ENCODE data around the gene SREBF1.

The SREBF1 gene

GRCh38 chr17:17849147-17849820 lies 12.5 kb upstream of the SREBF1 start:
- Histone ChIP-seq H3K9me3 (ENCODE audit: severe bottlenecking) (no peaks in the 10 kb centered on the region), H3K4me3 (ENCODE audit: low read depth, low read length) (no peak overlapping the region), H3K27me3 (ENCODE audit: insufficient read depth, low read depth, severe bottlenecking) (no peaks in the 10 kb centered on the region), H3K27ac (no peak overlapping the region), H3K36me3 (no peaks in the 10 kb centered on the region)
- no peak for DNase-seq
- TF ChIP-seq CTCF (IDR thresholded peaks at IDR 0.05; ENCODE audit: low read depth, low read length) = no peak

DNA sequence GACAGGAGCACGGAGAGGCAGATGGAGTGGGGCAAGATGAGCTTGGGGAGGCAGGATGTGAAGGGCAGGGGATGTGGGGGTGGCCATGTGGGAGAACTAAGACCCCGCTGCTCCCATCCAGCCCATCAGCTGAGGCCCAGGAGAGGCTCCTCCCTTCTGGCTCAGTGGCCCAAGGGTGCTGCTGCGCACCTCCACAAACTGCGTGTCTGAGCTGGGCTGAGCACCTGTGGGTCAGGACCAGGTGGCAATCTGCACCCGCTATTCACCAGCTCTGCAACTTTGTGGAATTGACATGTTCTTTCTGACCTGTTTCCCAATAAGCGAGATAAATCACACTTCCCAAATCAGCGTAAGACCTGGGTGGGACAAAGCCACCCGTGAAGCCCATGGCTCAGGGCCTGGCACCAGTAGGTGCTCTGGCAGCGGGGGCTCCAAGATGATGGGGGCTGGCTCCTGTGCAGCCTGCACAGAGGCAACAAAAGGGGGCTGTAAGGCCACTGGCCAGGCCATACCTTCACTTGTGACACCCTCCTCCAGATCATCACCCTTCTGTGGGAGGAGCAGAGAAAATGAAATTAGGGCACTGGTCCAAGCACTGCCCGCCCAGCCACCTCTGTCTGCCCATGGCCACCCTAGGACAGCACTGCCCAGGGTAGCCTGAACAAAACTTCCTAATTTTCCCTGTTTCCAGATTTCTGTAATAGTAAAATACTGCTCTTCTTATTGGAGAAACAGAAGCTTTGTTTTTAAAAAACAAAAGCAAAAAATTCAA lies 11.7 kb upstream of the SREBF1 start:
- no peaks in the 10 kb centered on the region for H3K27me3 ChIP-seq (ENCODE audit: insufficient read depth, low read depth, severe bottlenecking)
- TF ChIP-seq CTCF (IDR thresholded peaks at IDR 0.05; ENCODE audit: low read depth, low read length) = no peak
- H3K9me3 ChIP-seq (ENCODE audit: severe bottlenecking) = no peaks in the 10 kb centered on the region
- DNase-seq = no peak
- H3K36me3 ChIP-seq = no peaks in the 10 kb centered on the region
- H3K27ac ChIP-seq = no peak overlapping the region
- H3K4me3 ChIP-seq (ENCODE audit: low read depth, low read length) = no peak overlapping the region

GRCh38 chr17:17847726-17848125 lies 10.9 kb upstream of the SREBF1 start:
- no peak for TF ChIP-seq CTCF (IDR thresholded peaks at IDR 0.05; ENCODE audit: low read depth, low read length)
- no peak overlapping the region for H3K27ac ChIP-seq
- no peak overlapping the region for H3K4me3 ChIP-seq (ENCODE audit: low read depth, low read length)
- no peaks in the 10 kb centered on the region for H3K36me3 ChIP-seq
- H3K27me3 ChIP-seq (ENCODE audit: insufficient read depth, low read depth, severe bottlenecking) = no peaks in the 10 kb centered on the region
- H3K9me3 ChIP-seq (ENCODE audit: severe bottlenecking) = no peaks in the 10 kb centered on the region
- DNase-seq = no peak

DNA sequence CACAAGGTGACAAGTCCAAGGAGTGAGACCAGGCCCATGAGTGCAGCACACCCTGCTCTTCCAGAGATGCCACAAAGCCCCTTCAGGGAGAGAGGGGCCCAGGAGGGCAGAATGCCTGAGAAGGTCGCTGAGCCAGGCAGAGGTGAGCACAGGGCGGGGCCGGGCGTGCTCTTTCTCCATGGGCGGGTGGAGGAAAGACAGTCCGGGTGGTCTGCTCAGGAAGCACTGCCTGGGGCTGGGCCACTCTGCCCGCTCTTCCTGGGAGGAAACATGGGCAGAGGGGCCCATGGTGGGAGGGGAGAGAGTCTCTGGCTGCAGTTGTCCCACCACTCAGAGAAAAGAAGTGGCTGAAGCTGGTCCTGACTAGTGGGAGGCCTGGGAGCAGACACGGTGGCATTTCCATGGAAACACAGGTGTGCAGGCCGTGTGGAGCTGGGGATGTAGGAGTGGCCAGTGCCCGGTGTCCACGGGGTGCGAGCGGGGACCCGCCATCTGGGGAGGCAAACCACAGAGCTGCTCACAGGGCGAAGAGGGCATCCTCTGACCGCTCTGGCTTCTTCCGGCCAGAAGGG lies 10.4 kb upstream of the SREBF1 start:
- no peak for DNase-seq
- H3K36me3 ChIP-seq = no peaks in the 10 kb centered on the region
- no peaks in the 10 kb centered on the region for H3K9me3 ChIP-seq (ENCODE audit: severe bottlenecking)
- no peak for TF ChIP-seq CTCF (IDR thresholded peaks at IDR 0.05; ENCODE audit: low read depth, low read length)
- no peak overlapping the region for H3K4me3 ChIP-seq (ENCODE audit: low read depth, low read length)
- no peaks in the 10 kb centered on the region for H3K27me3 ChIP-seq (ENCODE audit: insufficient read depth, low read depth, severe bottlenecking)
- H3K27ac ChIP-seq = no peak overlapping the region

DNA sequence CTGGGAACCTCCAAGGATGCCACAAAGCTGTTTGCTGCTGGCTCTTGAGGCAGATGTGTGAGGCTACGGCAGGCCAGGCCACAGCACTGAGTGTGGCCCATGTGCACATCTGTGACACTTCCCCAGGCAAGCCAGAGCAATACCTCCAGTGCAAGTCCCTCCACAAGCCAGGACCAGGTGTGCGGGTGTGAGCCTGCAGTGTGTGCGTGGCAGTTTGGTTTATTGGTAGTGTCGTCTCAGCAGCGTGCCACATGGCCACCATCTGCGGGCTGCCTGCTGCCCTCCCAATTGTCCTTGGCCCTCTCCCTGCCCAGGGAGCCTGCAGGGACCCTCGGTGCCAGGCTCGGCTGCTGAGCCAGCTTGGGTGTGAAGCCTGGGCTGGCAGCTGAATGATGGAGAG lies 9.9 kb upstream of the SREBF1 start:
- Histone ChIP-seq H3K4me3 (ENCODE audit: low read depth, low read length) (no peak overlapping the region), H3K9me3 (ENCODE audit: severe bottlenecking) (no peaks in the 10 kb centered on the region), H3K36me3 (no peaks in the 10 kb centered on the region), H3K27ac (no peak overlapping the region), H3K27me3 (ENCODE audit: insufficient read depth, low read depth, severe bottlenecking) (no peaks in the 10 kb centered on the region)
- no peak for DNase-seq
- no peak for TF ChIP-seq CTCF (IDR thresholded peaks at IDR 0.05; ENCODE audit: low read depth, low read length)

All from WERI-Rb-1 (cell line).